ENCODE results near the gene KNDC1.

- no peak for TF ChIP-seq POLR2A (IDR thresholded peaks at IDR 0.05)
- no peak for TF ChIP-seq CTCF (IDR thresholded peaks at IDR 0.05)
- TF ChIP-seq POLR2AphosphoS5 (IDR thresholded peaks at IDR 0.05), result no peak
- no peak for TF ChIP-seq EP300 (IDR thresholded peaks at IDR 0.05)
Measured at GRCh38 chr10:133182791-133183645, 23.0 kb downstream of the KNDC1 start.
